HG03460 (cell line): ENCODE results near the gene AIDA.

Experiments
- ATAC-seq: cut with Tn5 transposase; IDR thresholded peaks from one replicate; pipeline ENCODE4 v1.9.1; 2021; ENCODE audit not compliant: unreplicated experiment

The AIDA gene

DNA sequence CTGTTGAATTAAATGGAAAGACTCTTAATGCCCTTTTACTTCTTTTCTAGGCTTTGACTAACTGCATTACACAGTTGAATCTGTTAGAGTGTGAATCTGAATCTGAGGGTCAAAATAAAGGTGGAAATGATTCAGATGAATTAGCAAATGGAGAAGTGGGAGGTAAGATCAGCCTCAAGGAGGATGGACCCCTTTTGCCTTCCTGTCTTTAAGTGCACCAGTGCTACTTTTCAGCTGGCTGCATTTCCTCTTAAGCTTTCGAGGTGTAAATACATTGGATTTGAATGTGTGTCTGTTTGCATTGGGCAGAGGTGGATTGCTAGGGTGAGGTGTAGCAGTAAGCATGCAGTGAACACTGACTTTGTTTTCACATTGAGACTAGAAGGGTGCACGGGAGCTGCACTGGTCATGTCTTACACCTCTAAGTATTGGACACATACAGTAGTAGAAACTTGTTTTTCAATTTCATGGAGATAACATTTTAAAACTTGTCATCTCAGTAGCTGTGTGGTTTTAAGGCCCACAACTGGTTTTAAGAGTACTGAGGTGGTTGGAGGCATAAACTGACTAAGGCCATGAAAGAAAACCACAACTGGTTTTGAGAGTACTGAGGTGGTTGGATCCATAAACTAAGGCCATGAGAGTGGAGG, 59.0 kb downstream of the AIDA start:
- ATAC-seq: peak; percentile 66

DNA sequence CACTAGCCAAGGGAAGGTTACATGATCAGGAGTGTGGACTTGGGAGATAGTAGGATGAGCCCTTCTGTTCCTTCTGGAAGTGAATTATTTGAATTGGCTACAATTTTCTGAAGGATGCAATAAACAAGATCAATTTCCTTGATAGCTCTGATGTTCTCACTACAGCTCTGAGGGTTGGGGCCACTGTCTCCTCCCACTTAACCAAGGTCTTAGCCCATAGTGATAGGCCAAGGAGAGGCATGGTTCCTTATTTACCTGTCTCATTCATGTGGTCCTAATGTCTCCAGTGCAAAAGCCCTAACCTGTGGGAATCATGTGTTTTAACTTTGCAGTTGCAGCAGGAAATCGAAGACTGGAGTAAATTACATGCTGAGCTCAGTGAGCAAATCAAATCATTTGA, 59.6 kb downstream of the AIDA start:
- no peak for ATAC-seq

GRCh38 chr1:222644636-222644980, 67.7 kb downstream of the AIDA start:
- no peak for ATAC-seq

DNA sequence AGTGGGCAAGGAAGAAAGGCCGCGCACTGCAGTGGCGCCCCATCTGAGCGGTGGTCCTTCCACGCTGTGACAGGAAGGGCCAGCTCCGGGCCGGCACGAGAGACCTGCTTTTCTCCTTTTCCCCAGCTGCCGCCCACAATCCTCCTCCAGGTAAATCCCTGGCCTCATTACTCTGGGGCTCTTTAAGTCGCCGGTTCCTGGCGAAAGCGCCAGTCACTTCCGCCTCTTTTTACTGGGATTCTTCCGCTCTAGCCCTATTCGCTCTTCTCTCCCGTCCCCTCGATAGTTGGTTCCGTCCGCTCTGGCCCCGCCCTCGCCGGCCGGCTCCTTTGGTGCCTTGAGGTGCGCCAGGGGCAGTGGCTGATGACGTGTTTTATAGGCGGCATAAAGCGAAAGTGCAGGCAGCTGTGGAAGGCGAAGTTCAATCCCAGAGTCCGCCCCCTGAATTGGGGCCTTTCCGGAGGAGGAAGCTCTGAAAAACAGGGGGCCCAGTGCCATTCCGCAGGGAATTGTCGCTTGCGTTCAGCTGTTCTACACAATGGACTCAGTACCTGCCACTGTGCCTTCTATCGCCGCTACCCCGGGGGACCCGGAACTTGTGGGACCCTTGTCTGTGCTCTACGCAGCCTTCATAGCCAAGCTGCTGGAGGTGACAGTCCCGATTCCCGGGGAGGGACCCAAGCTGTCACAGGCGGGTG, 68.2 kb downstream of the AIDA start:
- peak; percentile 97 for ATAC-seq

- no peak for ATAC-seq
These were observed 68.7 kb downstream of the AIDA start for GRCh38 chr1:222643606-222643937.

DNA sequence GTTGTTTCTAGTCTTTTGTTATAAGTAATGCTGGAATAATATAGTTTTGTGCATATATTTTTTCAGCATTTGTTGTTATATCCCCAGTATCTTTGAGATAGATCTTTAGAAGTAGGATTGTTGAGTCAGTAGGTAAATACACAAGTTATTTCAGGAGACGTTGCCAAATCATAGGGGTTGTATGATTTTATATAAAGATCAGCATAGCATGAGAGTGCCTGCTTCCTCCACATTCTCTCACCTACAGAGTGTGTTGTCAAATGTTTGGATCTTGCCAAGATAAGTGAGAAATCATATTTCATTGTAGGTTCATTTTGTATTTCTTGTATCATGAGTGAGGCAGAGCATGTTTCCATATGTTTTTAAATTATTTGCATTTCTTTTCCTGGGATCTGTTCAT, 69.8 kb downstream of the AIDA start:
- ATAC-seq: no peak

DNA sequence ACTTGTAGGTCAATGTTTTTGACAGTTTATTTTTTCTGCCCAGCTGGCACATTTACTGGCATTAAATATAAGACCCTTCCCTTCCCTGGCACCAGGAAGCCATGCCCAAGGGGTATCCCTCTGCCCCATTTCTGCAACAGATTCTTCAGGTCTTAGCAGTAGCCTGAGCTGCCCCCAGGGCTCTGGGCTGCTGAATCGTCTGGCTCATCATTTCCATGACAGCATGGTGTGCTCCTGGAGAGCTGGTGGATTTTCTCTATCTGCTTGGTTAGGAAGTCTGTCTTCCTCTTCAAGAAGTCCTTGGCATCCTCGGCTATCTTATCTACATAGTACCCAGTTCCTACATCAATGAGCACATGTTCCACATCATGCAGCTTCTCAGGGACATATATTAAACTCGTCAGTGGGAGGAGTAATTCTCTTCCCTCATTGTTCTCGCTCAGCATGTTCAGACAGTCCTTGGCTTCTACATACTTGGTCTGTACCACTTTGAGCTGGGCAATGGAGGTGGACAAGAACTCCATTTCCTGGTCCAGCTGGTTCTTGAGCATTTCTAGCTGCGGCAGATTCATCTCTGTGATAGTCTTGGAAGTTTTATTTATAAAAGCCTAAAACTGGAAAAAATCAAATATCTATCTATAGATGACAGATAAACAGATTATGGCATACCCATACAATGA, 70.9 kb downstream of the AIDA start:
- no peak for ATAC-seq

GRCh38 chr1:222634180-222635013, 77.9 kb downstream of the AIDA start:
- no peak for ATAC-seq

DNA sequence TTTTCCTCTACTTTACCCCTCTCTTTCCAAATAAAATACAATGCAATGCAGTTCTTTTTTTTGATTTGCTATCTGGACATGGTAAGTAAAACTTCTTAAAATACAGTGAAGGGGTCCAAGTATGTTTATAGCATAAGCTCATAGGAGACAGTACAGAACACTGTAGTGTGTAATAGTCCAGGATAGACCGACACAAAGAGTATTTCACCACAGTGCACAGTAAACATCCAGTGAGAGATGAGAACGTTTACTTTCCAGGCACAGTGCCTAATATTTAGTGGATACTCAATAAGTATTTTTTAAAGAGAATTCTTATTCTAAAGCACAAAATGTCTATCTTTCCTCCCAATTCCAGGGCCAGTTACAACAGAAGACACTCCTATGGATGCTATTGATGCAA, 79.5 kb downstream of the AIDA start:
- ATAC-seq: no peak

GRCh38 chr1:222631611-222632208, 80.6 kb downstream of the AIDA start:
- no peak for ATAC-seq

- ATAC-seq: no peak
These were observed 82.3 kb downstream of the AIDA start for GRCh38 chr1:222629921-222630535.

- no peak for ATAC-seq
These were observed 85.1 kb downstream of the AIDA start for GRCh38 chr1:222627232-222627631.

DNA sequence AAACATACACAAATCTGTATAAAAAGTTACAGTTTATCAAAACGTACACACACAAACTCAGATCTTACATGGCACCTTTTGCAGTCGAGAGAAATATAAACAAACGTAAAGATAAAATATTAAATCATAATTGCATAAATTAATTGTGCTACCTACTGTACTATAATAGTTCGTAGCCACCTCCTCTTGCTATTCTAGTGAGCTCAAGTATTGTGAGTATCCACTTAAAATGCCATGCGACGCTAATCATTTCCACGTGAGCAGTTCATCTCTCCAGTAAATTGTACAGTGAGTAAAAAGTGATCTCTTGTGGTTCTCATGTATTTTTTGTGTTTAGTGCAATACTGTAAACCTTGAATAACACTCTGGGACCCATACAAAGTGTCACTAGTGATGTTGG, 88.1 kb downstream of the AIDA start:
- no peak for ATAC-seq

DNA sequence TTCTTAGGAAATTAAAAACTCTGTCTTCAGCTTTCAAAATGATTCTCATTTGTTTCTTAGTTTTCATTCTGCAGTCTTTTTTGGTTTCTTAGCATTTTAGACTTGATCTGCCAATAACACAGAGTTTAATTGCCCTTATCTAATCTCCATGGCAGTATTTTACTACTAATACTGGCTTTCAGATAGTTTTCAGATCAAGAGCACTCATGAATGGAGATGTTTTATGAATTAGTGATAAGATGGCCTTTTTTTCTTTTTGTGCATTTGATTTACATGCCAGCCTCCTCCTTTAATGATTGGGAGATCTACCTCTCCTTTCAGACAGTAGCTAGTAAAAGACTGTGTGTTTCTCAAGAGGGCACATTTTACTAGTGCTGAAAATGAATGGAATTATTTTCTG, 88.8 kb downstream of the AIDA start:
- ATAC-seq: no peak

- no peak for ATAC-seq
These were observed 89.5 kb downstream of the AIDA start for GRCh38 chr1:222622765-222623164.

DNA sequence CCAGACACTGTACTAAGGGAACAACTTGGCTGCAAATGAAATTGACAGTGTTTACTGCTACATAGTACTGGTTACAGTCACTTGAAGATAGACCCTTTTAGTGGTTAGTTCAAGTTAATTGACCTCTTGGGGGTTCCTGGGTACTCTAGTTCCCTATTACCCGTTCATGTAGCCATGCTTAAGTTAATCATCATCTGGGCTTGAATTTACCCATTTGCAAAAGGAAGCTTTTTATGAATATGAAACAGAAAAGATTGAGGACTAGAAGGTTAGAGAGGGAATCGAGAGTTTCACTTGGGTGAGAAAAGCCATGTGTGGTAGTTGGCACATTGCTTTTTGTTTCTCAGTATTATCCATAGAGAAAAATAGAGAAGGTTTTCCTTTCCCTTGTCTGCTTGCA, 91.7 kb downstream of the AIDA start:
- ATAC-seq: peak; percentile 58

DNA sequence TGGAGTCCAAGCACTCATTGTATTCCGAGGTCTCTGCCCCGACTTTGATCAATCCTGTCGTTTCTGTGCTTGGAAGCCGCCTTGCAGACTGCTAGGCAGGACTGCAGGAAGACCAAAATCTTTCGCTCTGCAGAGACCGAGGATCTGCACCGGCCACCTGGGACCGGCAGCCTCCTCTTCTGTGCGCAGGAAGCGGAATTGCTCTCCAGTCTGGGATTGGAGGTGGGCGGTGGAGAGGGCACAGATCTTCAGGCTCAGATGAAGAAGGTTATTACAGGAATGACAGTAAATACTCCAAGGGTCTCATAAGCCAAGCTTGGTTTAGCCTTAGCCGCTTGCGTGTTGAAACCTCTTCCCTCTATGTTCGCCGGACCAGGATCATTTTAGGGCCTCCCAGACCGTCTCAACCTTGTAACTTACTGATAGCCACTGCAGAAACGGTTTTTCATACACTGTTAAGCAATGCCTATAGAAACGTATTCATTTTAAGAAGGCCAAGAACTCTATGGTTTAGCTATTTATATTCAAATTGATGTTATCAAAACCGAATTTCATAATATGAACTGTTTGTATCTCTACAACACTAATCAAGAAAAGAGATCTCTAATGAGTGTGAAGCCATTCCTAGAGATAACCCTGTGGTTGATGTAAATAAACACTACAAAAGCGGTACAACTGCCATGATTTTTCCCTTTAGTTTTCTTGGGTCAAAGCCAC, 93.3 kb downstream of the AIDA start:
- ATAC-seq: no peak
